Measurements from ENCODE around the gene UTF1.

UTF1 gene

DNA sequence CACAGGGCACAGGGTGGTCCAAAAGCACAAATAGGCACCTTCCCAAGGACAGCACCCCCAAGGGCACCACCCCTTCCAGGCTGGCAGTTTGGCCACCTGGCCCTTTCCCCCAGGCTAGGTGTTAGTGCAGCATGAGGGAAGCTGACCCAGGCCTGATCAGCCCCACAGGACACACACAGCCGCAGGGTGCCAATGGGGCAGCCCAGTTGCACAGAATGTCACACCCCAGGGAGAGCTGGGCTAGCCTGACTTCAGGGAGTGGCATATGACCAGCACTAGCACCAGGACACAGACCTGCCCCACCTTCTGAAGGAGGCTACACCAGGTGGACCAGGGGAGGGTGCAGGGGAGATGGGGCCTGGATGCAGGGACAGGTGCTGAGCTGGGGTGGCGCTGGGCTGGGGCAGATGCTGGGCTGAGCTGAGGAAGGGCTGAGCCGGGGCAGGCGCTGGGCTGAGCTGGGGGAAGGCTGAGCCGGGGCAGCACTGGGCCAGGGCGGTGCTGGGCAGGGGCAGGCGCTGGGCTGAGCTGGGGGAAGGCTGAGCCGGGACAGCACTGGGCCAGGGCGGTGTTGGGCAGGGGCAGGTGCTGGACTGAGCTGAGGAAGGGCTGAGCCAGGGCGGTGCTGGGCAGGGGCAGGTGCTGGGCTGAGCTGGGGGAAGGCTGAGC lies 50.5 kb downstream of the UTF1 start:
- DNase-seq = no peak

DNA sequence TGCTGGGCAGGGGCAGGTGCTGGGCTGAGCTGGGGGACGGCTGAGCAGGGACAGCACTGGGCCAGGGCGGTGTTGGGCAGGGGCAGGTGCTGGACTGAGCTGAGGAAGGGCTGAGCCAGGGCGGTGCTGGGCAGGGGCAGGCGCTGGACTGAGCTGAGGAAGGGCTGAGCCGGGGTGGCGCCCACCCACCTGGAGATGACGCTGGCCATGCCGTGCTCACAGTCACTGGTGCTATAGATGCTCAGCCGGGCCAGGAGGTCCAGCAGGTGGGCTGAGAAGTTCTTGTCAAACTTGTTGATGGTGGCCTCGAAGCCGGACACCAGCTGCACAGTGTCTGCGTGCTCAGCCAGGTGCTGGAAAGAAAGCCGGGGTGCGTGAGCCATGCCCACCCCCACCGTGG lies 51.1 kb downstream of the UTF1 start:
- no peak for DNase-seq
